ENCODE results near the gene AGAP6.

GRCh38 chr10:50027195-50027594 is 39.0 kb downstream of the AGAP6 start:
- TF ChIP-seq CTCF (IDR thresholded peaks at IDR 0.05) (no peak), POLR2A (IDR thresholded peaks at IDR 0.05) (no peak)
